ENCODE measurements around the gene SNURF. TPM values are rescaled to one million over a fixed set of nuclear protein-coding genes. Genes with fewer than 3 reads are reported as not detected.
"Not testable (repeated sequence)": the region's sequence is repeated elsewhere in the genome, so short reads cannot be mapped to it uniquely, and the experiment has no call there.

Gene SNURF
- total RNA-seq, 1 donor from 2014 or later, result not detected

- H3K9me3 ChIP-seq, result peaks cover 0 to 69% of the 10 kb centered on the region in 2 donors
- peaks cover 44 to 96% of the 10 kb centered on the region in 2 donors for H3K36me3 ChIP-seq
- DNase-seq (ENCODE audit: low spot score in 2 of 2), result no peak
- intact Hi-C loops (cut with DNase I), result no loop called here
- H3K27ac ChIP-seq, result no peak overlapping the region
- H3K4me1 ChIP-seq, result no peaks in the 10 kb centered on the region
- no peaks in the 10 kb centered on the region for H3K27me3 ChIP-seq
- no peak overlapping the region for H3K4me3 ChIP-seq
- no peak for TF ChIP-seq CTCF (IDR thresholded peaks at IDR 0.05)
These were observed 17.0 kb downstream of the SNURF start for GRCh38 chr15:24971772-24972171.

- DNase-seq (ENCODE audit: low spot score in 2 of 2); intact Hi-C loops (cut with DNase I); H3K4me1 ChIP-seq; H3K27me3 ChIP-seq; H3K27ac ChIP-seq; H3K4me3 ChIP-seq: not testable (repeated sequence)
- peaks cover 0 to 68% of the 10 kb centered on the region in 2 donors for H3K9me3 ChIP-seq
- peaks cover 51 to 96% of the 10 kb centered on the region in 2 donors for H3K36me3 ChIP-seq
These were observed 17.9 kb downstream of the SNURF start for GRCh38 chr15:24972707-24973106.

- no peak for DNase-seq (ENCODE audit: low spot score in 2 of 2)
- Histone ChIP-seq H3K27ac (no peak overlapping the region), H3K4me3 (no peak overlapping the region), H3K36me3 (peaks cover 79 to 98% of the 10 kb centered on the region in 2 donors), H3K27me3 (no peaks in the 10 kb centered on the region), H3K4me1 (no peaks in the 10 kb centered on the region), H3K9me3 (peaks cover 0 to 72% of the 10 kb centered on the region in 2 donors)
- intact Hi-C loops (cut with DNase I), result no loop called here
- no peak for TF ChIP-seq CTCF (IDR thresholded peaks at IDR 0.05)
These were observed 22.1 kb downstream of the SNURF start for GRCh38 chr15:24976932-24977331.

- peaks cover 86 to 100% of the 10 kb centered on the region in 2 donors for H3K36me3 ChIP-seq
- no peak for DNase-seq (ENCODE audit: low spot score in 2 of 2)
- intact Hi-C loops (cut with DNase I), result no loop called here
- H3K4me1 ChIP-seq, result no peaks in the 10 kb centered on the region
- H3K27me3 ChIP-seq, result no peaks in the 10 kb centered on the region
- H3K4me3 ChIP-seq, result no peak overlapping the region
- no peak overlapping the region for H3K27ac ChIP-seq
- no peak for TF ChIP-seq CTCF (IDR thresholded peaks at IDR 0.05)
- peaks cover 0 to 75% of the 10 kb centered on the region in 2 donors for H3K9me3 ChIP-seq
These were observed 22.9 kb downstream of the SNURF start for GRCh38 chr15:24977686-24978085.

- peaks cover 38 to 90% of the 10 kb centered on the region in 2 donors for H3K36me3 ChIP-seq
- no peaks in the 10 kb centered on the region for H3K4me1 ChIP-seq
- H3K9me3 ChIP-seq, result peaks cover 11 to 85% of the 10 kb centered on the region in 2 donors
- DNase-seq (ENCODE audit: low spot score in 2 of 2), result no peak
- intact Hi-C loops (cut with DNase I), result no loop called here
- H3K27me3 ChIP-seq, result no peaks in the 10 kb centered on the region
- H3K4me3 ChIP-seq, result no peak overlapping the region
- no peak for TF ChIP-seq CTCF (IDR thresholded peaks at IDR 0.05)
- no peak overlapping the region for H3K27ac ChIP-seq
These were observed 30.4 kb downstream of the SNURF start for GRCh38 chr15:24985224-24985623.

GRCh38 chr15:24986653-24987052, 31.9 kb downstream of the SNURF start:
- peaks cover 11 to 86% of the 10 kb centered on the region in 2 donors for H3K9me3 ChIP-seq
- no peak overlapping the region for H3K27ac ChIP-seq
- no peak for TF ChIP-seq CTCF (IDR thresholded peaks at IDR 0.05)
- DNase-seq (ENCODE audit: low spot score in 2 of 2), result no peak
- intact Hi-C loops (cut with DNase I), result no loop called here
- H3K4me3 ChIP-seq, result no peak overlapping the region
- no peaks in the 10 kb centered on the region for H3K4me1 ChIP-seq
- no peaks in the 10 kb centered on the region for H3K27me3 ChIP-seq
- peaks cover 30 to 90% of the 10 kb centered on the region in 2 donors for H3K36me3 ChIP-seq

Other genes with a start within 250 kb of the SNURF start
- gene SNRPN, start within 50 bp of the SNURF start, total RNA-seq, result 121 TPM